ENCODE measurements around the gene DNAH9. TPM values are rescaled to one million over a fixed set of nuclear protein-coding genes. Genes with fewer than 3 reads are reported as not detected.

The DNAH9 gene
- total and polyA plus RNA-seq, 2 donors (not counting 1 experiment from before 2014, with no cell fraction given) = not detected

- no peak overlapping the region for H3K4me3 Mint-ChIP-seq
- no peak overlapping the region for H3K27ac Mint-ChIP-seq
- intact Hi-C loops (cut with micrococcal nuclease) = no loop called here
- H3K27ac ChIP-seq (ENCODE audit: low read length in 2 of 2) = no peak overlapping the region
- peaks cover 0 to 8% (median 0%) of the 10 kb centered on the region in 3 donors for H3K9me3 ChIP-seq (ENCODE audit: control extremely low read depth in 1 of 3, control insufficient read depth in 2 of 3, insufficient read depth in 1 of 3, low read length in 2 of 3)
- no peaks in the 10 kb centered on the region for H3K4me1 Mint-ChIP-seq
- 74% methylated on average over 3 of the region's 4 CpGs for WGBS (ENCODE audit: insufficient coverage)
- CTCF ChIA-PET = no interaction called here
- peaks cover 3% of the 10 kb centered on the region for H3K9me3 Mint-ChIP-seq (ENCODE audit: insufficient read depth)
- H3K27me3 Mint-ChIP-seq = no peaks in the 10 kb centered on the region
- H2AFZ ChIP-seq (ENCODE audit: insufficient read depth, low read depth, low read length, poor library complexity, severe bottlenecking) = no peak overlapping the region
- H4K20me1 ChIP-seq (ENCODE audit: control insufficient read depth, insufficient read depth, low read length, poor library complexity, severe bottlenecking) = no peaks in the 10 kb centered on the region
- H3K27me3 ChIP-seq (replicated peaks in 1 of 4; ENCODE audit: control extremely low read depth in 1 of 4, control insufficient read depth in 3 of 4, insufficient read depth in 4 of 4, low read length in 3 of 4) = no peaks in the 10 kb centered on the region
- no peak for DNase-seq
- H3K36me3 ChIP-seq (replicated peaks in 1 of 2; ENCODE audit: control extremely low read depth in 1 of 2, control insufficient read depth in 1 of 2, extremely low read depth in 1 of 2, insufficient read depth in 2 of 2, low read length in 1 of 2) = no peaks in the 10 kb centered on the region
- no peak overlapping the region for H3K4me3 ChIP-seq (ENCODE audit: control extremely low read depth in 1 of 5, extremely low read depth in 1 of 5, insufficient read depth in 1 of 5, low read depth in 2 of 5, low read length in 4 of 5)
- no peaks in the 10 kb centered on the region for H3K79me2 ChIP-seq (ENCODE audit: control insufficient read depth, insufficient read depth, low read length)
- POLR2A ChIA-PET = no interaction called here
- TF ChIP-seq CTCF (IDR thresholded peaks at IDR 0.05) (no peak), EZH2 (IDR thresholded peaks at IDR 0.05; ENCODE audit: borderline replicate concordance, insufficient read depth, low read depth, low read length, poor library complexity, severe bottlenecking) (no peak)
- no peak for ATAC-seq (ENCODE audit: low read depth)
- no peaks in the 10 kb centered on the region for H3K4me1 ChIP-seq (ENCODE audit: control insufficient read depth in 2 of 2, insufficient read depth in 2 of 2, low read length in 2 of 2)
- no peak overlapping the region for H3K4me2 ChIP-seq (replicated peaks; ENCODE audit: low read depth, low read length, poor library complexity, severe bottlenecking)
- no peak overlapping the region for H3K9ac ChIP-seq (ENCODE audit: low read length)
Observed at GRCh38 chr17:11852231-11852630, 254.0 kb downstream of the DNAH9 start.

- H3K79me2 ChIP-seq (ENCODE audit: control insufficient read depth, insufficient read depth, low read length) = no peaks in the 10 kb centered on the region
- DNase-seq (no peak), ATAC-seq (ENCODE audit: low read depth) (no peak)
- H3K9me3 Mint-ChIP-seq (ENCODE audit: insufficient read depth) = peaks cover 2% of the 10 kb centered on the region
- intact Hi-C loops (cut with micrococcal nuclease) = no loop called here
- H3K4me2 ChIP-seq (replicated peaks; ENCODE audit: low read depth, low read length, poor library complexity, severe bottlenecking) = no peak overlapping the region
- TF ChIP-seq EZH2 (IDR thresholded peaks at IDR 0.05; ENCODE audit: borderline replicate concordance, insufficient read depth, low read depth, low read length, poor library complexity, severe bottlenecking) = no peak
- no peak for TF ChIP-seq CTCF (IDR thresholded peaks at IDR 0.05)
- H3K9ac ChIP-seq (ENCODE audit: low read length) = no peak overlapping the region
- no peak overlapping the region for H3K27ac ChIP-seq (ENCODE audit: low read length in 2 of 2)
- ChIA-PET CTCF (no interaction called here), POLR2A (no interaction called here)
- WGBS (ENCODE audit: insufficient coverage) = no CpG with 5 or more reads among the region's 2 CpGs
- no peak overlapping the region for H3K4me3 Mint-ChIP-seq
- H3K36me3 ChIP-seq (replicated peaks in 1 of 2; ENCODE audit: control extremely low read depth in 1 of 2, control insufficient read depth in 1 of 2, extremely low read depth in 1 of 2, insufficient read depth in 2 of 2, low read length in 1 of 2) = no peaks in the 10 kb centered on the region
- H3K27ac Mint-ChIP-seq = no peak overlapping the region
- no peaks in the 10 kb centered on the region for H3K4me1 Mint-ChIP-seq
- no peaks in the 10 kb centered on the region for H3K27me3 ChIP-seq (replicated peaks in 1 of 4; ENCODE audit: control extremely low read depth in 1 of 4, control insufficient read depth in 3 of 4, insufficient read depth in 4 of 4, low read length in 3 of 4)
- H3K27me3 Mint-ChIP-seq = no peaks in the 10 kb centered on the region
- H3K9me3 ChIP-seq (ENCODE audit: control extremely low read depth in 1 of 3, control insufficient read depth in 2 of 3, insufficient read depth in 1 of 3, low read length in 2 of 3) = peaks cover 0 to 8% (median 0%) of the 10 kb centered on the region in 3 donors
- no peak overlapping the region for H2AFZ ChIP-seq (ENCODE audit: insufficient read depth, low read depth, low read length, poor library complexity, severe bottlenecking)
- no peaks in the 10 kb centered on the region for H4K20me1 ChIP-seq (ENCODE audit: control insufficient read depth, insufficient read depth, low read length, poor library complexity, severe bottlenecking)
- H3K4me1 ChIP-seq (ENCODE audit: control insufficient read depth in 2 of 2, insufficient read depth in 2 of 2, low read length in 2 of 2) = no peaks in the 10 kb centered on the region
- no peak overlapping the region for H3K4me3 ChIP-seq (ENCODE audit: control extremely low read depth in 1 of 5, extremely low read depth in 1 of 5, insufficient read depth in 1 of 5, low read depth in 2 of 5, low read length in 4 of 5)
Observed at GRCh38 chr17:11852912-11853311, 254.6 kb downstream of the DNAH9 start.
